Measurements from ENCODE around the gene PTPRT. TPM values are rescaled to one million over a fixed set of nuclear protein-coding genes. Genes with fewer than 3 reads are reported as not detected.

PTPRT gene
- total and polyA plus RNA-seq, 2 of the 13 experiments (the other 11 are each of a cell fraction or from before 2014, with no cell fraction given) = under 0.01 to 0.09 TPM

DNA sequence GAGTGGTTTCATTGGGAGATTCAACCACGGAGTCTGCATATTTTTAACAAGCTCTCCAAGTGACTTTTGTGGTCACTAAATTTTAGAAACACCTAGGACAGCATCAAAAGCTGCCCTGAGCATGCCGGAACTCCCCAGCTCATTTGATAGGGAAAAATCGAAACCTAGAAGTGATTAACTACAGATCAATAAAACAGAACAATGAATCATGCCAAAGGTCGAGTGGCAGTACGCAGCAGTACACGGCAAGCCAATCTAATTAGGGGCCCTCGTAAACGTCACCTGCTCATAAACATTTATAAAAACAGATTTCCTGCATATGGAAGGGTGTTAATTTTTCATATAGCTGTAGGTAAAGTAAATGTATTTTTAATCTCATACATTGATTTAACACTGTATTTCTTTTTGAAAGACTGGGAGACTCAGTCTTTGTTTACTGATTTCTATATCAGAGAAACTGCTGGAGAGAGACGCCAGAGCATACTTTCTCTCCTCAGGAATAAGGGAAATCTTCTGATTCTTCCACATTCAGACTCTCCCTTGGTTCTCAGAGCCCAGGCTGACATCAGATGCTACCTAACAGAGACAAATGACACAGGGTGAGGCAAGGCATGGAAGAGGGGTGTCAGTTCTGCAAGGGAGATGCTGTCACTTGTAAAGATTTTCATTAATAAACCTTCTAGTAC is 232.5 kb downstream of the PTPRT start (continued):
- TF ChIP-seq, protein P1, sequence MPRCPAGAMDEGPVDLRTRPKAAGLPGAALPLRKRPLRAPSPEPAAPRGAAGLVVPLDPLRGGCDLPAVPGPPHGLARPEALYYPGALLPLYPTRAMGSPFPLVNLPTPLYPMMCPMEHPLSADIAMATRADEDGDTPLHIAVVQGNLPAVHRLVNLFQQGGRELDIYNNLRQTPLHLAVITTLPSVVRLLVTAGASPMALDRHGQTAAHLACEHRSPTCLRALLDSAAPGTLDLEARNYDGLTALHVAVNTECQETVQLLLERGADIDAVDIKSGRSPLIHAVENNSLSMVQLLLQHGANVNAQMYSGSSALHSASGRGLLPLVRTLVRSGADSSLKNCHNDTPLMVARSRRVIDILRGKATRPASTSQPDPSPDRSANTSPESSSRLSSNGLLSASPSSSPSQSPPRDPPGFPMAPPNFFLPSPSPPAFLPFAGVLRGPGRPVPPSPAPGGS (CRISPR knock-in tag; IDR thresholded peaks at IDR 0.05) = no peak
- TF ChIP-seq, protein P2, sequence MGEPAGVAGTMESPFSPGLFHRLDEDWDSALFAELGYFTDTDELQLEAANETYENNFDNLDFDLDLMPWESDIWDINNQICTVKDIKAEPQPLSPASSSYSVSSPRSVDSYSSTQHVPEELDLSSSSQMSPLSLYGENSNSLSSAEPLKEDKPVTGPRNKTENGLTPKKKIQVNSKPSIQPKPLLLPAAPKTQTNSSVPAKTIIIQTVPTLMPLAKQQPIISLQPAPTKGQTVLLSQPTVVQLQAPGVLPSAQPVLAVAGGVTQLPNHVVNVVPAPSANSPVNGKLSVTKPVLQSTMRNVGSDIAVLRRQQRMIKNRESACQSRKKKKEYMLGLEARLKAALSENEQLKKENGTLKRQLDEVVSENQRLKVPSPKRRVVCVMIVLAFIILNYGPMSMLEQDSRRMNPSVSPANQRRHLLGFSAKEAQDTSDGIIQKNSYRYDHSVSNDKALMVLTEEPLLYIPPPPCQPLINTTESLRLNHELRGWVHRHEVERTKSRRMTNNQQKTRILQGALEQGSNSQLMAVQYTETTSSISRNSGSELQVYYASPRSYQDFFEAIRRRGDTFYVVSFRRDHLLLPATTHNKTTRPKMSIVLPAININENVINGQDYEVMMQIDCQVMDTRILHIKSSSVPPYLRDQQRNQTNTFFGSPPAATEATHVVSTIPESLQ (CRISPR knock-in tag; conservative IDR thresholded peaks at IDR 0.05) = no peak
- TF ChIP-seq BCL6 (CRISPR knock-in tag; IDR thresholded peaks at IDR 0.05) (no peak), ZNF331 (CRISPR knock-in tag; IDR thresholded peaks at IDR 0.05) (no peak), ZNF652 (CRISPR knock-in tag; IDR thresholded peaks at IDR 0.05; ENCODE audit: borderline replicate concordance, low read depth) (no peak), MAFK (conservative IDR thresholded peaks at IDR 0.05 in 1 of 2, IDR thresholded peaks at IDR 0.05 in 1 of 2; ENCODE audit: low read length in 2 of 2) (no peak), DNMT1 (CRISPR knock-in tag; IDR thresholded peaks at IDR 0.05) (no peak), NR2F6 (IDR thresholded peaks at IDR 0.05) (no peak), NR2F6 (CRISPR knock-in tag; IDR thresholded peaks at IDR 0.05) (no peak), SRSF1 (optimal IDR thresholded peaks at IDR 0.05; ENCODE audit: low read depth, low read length) (no peak), KDM6A (CRISPR knock-in tag; IDR thresholded peaks at IDR 0.05; ENCODE audit: low read depth) (no peak), ZSCAN29 (CRISPR knock-in tag; conservative IDR thresholded peaks at IDR 0.05) (no peak), ESRRA (CRISPR knock-in tag; IDR thresholded peaks at IDR 0.05; ENCODE audit: low read depth) (no peak), ATAD3A (CRISPR knock-in tag; IDR thresholded peaks at IDR 0.05) (no peak), CREM (IDR thresholded peaks at IDR 0.05) (no peak), CREM (CRISPR knock-in tag; IDR thresholded peaks at IDR 0.05) (no peak), NFE2L1 (CRISPR knock-in tag; IDR thresholded peaks at IDR 0.05; ENCODE audit: borderline replicate concordance) (no peak)
- TF ChIP-seq, protein P3, sequence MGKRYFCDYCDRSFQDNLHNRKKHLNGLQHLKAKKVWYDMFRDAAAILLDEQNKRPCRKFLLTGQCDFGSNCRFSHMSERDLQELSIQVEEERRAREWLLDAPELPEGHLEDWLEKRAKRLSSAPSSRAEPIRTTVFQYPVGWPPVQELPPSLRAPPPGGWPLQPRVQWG (CRISPR knock-in tag; IDR thresholded peaks at IDR 0.05; ENCODE audit: borderline replicate concordance, low read depth) = no peak
- TF ChIP-seq, protein P4, sequence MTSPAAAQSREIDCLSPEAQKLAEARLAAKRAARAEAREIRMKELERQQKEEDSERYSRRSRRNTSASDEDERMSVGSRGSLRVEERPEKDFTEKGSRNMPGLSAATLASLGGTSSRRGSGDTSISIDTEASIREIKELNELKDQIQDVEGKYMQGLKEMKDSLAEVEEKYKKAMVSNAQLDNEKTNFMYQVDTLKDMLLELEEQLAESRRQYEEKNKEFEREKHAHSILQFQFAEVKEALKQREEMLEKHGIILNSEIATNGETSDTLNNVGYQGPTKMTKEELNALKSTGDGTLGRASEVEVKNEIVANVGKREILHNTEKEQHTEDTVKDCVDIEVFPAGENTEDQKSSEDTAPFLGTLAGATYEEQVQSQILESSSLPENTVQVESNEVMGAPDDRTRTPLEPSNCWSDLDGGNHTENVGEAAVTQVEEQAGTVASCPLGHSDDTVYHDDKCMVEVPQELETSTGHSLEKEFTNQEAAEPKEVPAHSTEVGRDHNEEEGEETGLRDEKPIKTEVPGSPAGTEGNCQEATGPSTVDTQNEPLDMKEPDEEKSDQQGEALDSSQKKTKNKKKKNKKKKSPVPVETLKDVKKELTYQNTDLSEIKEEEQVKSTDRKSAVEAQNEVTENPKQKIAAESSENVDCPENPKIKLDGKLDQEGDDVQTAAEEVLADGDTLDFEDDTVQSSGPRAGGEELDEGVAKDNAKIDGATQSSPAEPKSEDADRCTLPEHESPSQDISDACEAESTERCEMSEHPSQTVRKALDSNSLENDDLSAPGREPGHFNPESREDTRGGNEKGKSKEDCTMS (CRISPR knock-in tag; conservative IDR thresholded peaks at IDR 0.05) = no peak
- TF ChIP-seq, protein P5, sequence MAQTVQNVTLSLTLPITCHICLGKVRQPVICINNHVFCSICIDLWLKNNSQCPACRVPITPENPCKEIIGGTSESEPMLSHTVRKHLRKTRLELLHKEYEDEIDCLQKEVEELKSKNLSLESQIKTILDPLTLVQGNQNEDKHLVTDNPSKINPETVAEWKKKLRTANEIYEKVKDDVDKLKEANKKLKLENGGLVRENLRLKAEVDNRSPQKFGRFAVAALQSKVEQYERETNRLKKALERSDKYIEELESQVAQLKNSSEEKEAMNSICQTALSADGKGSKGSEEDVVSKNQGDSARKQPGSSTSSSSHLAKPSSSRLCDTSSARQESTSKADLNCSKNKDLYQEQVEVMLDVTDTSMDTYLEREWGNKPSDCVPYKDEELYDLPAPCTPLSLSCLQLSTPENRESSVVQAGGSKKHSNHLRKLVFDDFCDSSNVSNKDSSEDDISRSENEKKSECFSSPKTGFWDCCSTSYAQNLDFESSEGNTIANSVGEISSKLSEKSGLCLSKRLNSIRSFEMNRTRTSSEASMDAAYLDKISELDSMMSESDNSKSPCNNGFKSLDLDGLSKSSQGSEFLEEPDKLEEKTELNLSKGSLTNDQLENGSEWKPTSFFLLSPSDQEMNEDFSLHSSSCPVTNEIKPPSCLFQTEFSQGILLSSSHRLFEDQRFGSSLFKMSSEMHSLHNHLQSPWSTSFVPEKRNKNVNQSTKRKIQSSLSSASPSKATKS (CRISPR knock-in tag; IDR thresholded peaks at IDR 0.05) = no peak
- TF ChIP-seq, protein P6, sequence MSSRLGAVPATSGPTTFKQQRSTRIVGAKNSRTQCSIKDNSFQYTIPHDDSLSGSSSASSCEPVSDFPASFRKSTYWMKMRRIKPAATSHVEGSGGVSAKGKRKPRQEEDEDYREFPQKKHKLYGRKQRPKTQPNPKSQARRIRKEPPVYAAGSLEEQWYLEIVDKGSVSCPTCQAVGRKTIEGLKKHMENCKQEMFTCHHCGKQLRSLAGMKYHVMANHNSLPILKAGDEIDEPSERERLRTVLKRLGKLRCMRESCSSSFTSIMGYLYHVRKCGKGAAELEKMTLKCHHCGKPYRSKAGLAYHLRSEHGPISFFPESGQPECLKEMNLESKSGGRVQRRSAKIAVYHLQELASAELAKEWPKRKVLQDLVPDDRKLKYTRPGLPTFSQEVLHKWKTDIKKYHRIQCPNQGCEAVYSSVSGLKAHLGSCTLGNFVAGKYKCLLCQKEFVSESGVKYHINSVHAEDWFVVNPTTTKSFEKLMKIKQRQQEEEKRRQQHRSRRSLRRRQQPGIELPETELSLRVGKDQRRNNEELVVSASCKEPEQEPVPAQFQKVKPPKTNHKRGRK (CRISPR knock-in tag; IDR thresholded peaks at IDR 0.05) = no peak
